Measurements from ENCODE around the gene SF3B6. TPM values are rescaled to one million over a fixed set of nuclear protein-coding genes. Genes with fewer than 3 reads are reported as not detected.

SF3B6 gene
- total RNA-seq, 1 donor from 2014 or later = 105 TPM

DNA sequence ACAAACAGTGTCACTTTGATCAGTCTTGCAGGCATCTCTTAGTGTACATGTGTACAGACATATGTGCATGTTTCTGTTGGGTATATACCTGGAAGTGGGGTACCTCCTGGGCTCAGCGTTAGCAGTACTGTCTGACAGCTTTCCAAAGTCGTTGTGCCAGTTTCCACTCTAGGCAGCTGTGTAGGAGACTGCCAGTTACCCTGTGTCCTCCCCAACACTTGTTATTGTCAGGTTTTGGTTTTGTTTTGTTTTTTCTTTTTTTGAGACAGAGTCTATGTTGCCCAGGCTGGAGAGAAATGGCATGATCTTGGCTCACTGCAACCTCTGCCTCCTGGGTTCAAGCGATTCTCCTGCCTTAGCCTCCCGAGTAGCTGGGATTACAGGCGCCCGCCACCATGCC lies 20.4 kb downstream of the SF3B6 start:
- no peaks in the 10 kb centered on the region for H3K27me3 Mint-ChIP-seq (ENCODE audit: low read depth, unreplicated experiment)
- Histone ChIP-seq H2AFZ (ENCODE audit: low read depth, low read length) (no peak overlapping the region), H3K9ac (ENCODE audit: low read length) (no peak overlapping the region), H3K4me1 (ENCODE audit: insufficient read depth, low read length) (no peaks in the 10 kb centered on the region), H3K36me3 (ENCODE audit: insufficient read depth, low read length) (no peaks in the 10 kb centered on the region), H3K27ac (ENCODE audit: low read depth, low read length) (no peak overlapping the region), H3K27me3 (ENCODE audit: insufficient read depth, low read length) (no peaks in the 10 kb centered on the region), H4K20me1 (ENCODE audit: insufficient read depth, low read length) (no peaks in the 10 kb centered on the region), H3K4me2 (ENCODE audit: low read length) (no peak overlapping the region), H3K4me3 (ENCODE audit: insufficient read depth, low read depth, low read length) (no peak overlapping the region), H3K9me3 (ENCODE audit: insufficient read depth, low read depth, low read length) (no peaks in the 10 kb centered on the region), H3K79me2 (ENCODE audit: insufficient read depth, low read length) (no peaks in the 10 kb centered on the region)
- DNase-seq (ENCODE audit: low read depth) (no peak), FAIRE-seq (no peak)
- H3K4me3 Mint-ChIP-seq (ENCODE audit: unreplicated experiment) = no peak overlapping the region
- H3K9me3 Mint-ChIP-seq (ENCODE audit: unreplicated experiment) = peaks cover 2% of the 10 kb centered on the region
- H3K4me1 Mint-ChIP-seq (ENCODE audit: low read depth, unreplicated experiment) = no peaks in the 10 kb centered on the region
- H3K36me3 Mint-ChIP-seq (ENCODE audit: low read depth, unreplicated experiment) = peaks cover 6% of the 10 kb centered on the region
- TF ChIP-seq, protein P1, sequence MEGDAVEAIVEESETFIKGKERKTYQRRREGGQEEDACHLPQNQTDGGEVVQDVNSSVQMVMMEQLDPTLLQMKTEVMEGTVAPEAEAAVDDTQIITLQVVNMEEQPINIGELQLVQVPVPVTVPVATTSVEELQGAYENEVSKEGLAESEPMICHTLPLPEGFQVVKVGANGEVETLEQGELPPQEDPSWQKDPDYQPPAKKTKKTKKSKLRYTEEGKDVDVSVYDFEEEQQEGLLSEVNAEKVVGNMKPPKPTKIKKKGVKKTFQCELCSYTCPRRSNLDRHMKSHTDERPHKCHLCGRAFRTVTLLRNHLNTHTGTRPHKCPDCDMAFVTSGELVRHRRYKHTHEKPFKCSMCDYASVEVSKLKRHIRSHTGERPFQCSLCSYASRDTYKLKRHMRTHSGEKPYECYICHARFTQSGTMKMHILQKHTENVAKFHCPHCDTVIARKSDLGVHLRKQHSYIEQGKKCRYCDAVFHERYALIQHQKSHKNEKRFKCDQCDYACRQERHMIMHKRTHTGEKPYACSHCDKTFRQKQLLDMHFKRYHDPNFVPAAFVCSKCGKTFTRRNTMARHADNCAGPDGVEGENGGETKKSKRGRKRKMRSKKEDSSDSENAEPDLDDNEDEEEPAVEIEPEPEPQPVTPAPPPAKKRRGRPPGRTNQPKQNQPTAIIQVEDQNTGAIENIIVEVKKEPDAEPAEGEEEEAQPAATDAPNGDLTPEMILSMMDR (IDR thresholded peaks at IDR 0.05; ENCODE audit: insufficient read depth, low read depth, low read length) = no peak
- no peak for TF ChIP-seq EZH2 (IDR thresholded peaks at IDR 0.05; ENCODE audit: insufficient read depth, low read length)
- no peak overlapping the region for H3K27ac Mint-ChIP-seq (ENCODE audit: unreplicated experiment)

DNA sequence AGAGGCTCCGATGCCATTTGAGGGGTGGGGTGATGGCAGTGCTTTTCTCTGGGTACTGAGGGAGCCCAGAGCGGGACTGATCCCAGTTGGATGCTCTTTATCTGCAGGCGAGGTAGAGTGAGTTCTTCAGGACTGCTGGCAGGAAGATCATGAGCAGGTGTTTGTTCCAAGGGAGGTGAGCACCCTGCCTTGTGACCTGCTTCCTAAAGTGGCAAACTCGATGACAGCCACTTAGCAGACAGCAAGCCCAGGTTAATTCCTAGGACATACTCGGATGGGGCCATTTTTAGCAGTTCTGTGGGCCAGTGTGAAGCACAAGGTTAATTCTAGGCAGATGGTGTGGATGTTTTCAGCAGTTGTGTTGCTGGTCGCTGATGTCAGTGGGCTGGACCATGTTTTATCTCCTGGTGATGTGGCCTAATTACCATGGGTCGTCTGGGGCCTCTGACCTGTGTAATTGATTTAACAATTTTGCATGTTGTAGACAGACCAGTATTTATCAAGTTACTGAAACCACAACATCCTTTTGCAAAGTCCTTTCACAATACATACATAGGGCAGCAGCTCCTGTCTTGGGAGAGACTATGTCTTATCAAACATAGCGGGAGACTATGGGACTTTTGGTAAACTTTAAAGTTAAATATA lies 21.6 kb downstream of the SF3B6 start:
- H3K9ac ChIP-seq (ENCODE audit: low read length) = no peak overlapping the region
- no peaks in the 10 kb centered on the region for H4K20me1 ChIP-seq (ENCODE audit: insufficient read depth, low read length)
- H3K27me3 ChIP-seq (ENCODE audit: insufficient read depth, low read length) = no peaks in the 10 kb centered on the region
- Mint-ChIP-seq H3K27ac (ENCODE audit: unreplicated experiment) (no peak overlapping the region), H3K9me3 (ENCODE audit: unreplicated experiment) (no peaks in the 10 kb centered on the region), H3K4me3 (ENCODE audit: unreplicated experiment) (no peak overlapping the region), H3K4me1 (ENCODE audit: low read depth, unreplicated experiment) (no peaks in the 10 kb centered on the region), H3K27me3 (ENCODE audit: low read depth, unreplicated experiment) (no peaks in the 10 kb centered on the region), H3K36me3 (ENCODE audit: low read depth, unreplicated experiment) (peaks cover 6% of the 10 kb centered on the region)
- H2AFZ ChIP-seq (ENCODE audit: low read depth, low read length) = no peak overlapping the region
- no peaks in the 10 kb centered on the region for H3K79me2 ChIP-seq (ENCODE audit: insufficient read depth, low read length)
- no peak overlapping the region for H3K27ac ChIP-seq (ENCODE audit: low read depth, low read length)
- no peak overlapping the region for H3K4me2 ChIP-seq (ENCODE audit: low read length)
- no peaks in the 10 kb centered on the region for H3K9me3 ChIP-seq (ENCODE audit: insufficient read depth, low read depth, low read length)
- FAIRE-seq = no peak
- no peaks in the 10 kb centered on the region for H3K4me1 ChIP-seq (ENCODE audit: insufficient read depth, low read length)
- no peak overlapping the region for H3K4me3 ChIP-seq (ENCODE audit: insufficient read depth, low read depth, low read length)
- no peaks in the 10 kb centered on the region for H3K36me3 ChIP-seq (ENCODE audit: insufficient read depth, low read length)
- no peak for DNase-seq (ENCODE audit: low read depth)
- TF ChIP-seq, protein P1 (IDR thresholded peaks at IDR 0.05; ENCODE audit: insufficient read depth, low read depth, low read length) = no peak
- no peak for TF ChIP-seq EZH2 (IDR thresholded peaks at IDR 0.05; ENCODE audit: insufficient read depth, low read length)

DNA sequence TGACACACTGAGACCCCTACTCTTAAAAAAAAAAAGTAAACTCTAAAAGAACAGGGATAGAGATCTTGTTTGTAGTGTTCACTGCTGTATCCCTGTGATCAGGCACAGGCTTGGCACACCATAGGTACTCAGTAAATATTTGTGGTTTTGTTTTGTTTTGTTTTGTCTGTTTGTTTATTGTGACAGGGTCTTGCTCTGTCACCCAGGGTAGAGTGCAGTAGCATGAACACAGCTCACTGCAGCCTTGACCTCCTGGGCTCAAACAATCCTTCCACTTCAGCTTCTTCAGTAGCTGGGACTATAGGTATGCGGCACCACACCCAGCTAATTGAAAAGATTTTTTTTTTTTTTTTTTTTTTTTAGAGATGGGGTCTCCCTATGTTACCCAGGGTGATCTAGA lies 23.2 kb downstream of the SF3B6 start:
- H3K4me3 ChIP-seq (ENCODE audit: insufficient read depth, low read depth, low read length) = no peak overlapping the region
- H3K36me3 ChIP-seq (ENCODE audit: insufficient read depth, low read length) = no peaks in the 10 kb centered on the region
- no peak overlapping the region for H2AFZ ChIP-seq (ENCODE audit: low read depth, low read length)
- Mint-ChIP-seq H3K4me3 (ENCODE audit: unreplicated experiment) (no peak overlapping the region), H3K36me3 (ENCODE audit: low read depth, unreplicated experiment) (peaks cover 6% of the 10 kb centered on the region), H3K27ac (ENCODE audit: unreplicated experiment) (no peak overlapping the region), H3K4me1 (ENCODE audit: low read depth, unreplicated experiment) (no peaks in the 10 kb centered on the region), H3K27me3 (ENCODE audit: low read depth, unreplicated experiment) (no peaks in the 10 kb centered on the region), H3K9me3 (ENCODE audit: unreplicated experiment) (no peaks in the 10 kb centered on the region)
- no peaks in the 10 kb centered on the region for H3K9me3 ChIP-seq (ENCODE audit: insufficient read depth, low read depth, low read length)
- no peak for TF ChIP-seq EZH2 (IDR thresholded peaks at IDR 0.05; ENCODE audit: insufficient read depth, low read length)
- TF ChIP-seq, protein P1 (IDR thresholded peaks at IDR 0.05; ENCODE audit: insufficient read depth, low read depth, low read length) = no peak
- no peaks in the 10 kb centered on the region for H3K79me2 ChIP-seq (ENCODE audit: insufficient read depth, low read length)
- no peak overlapping the region for H3K27ac ChIP-seq (ENCODE audit: low read depth, low read length)
- FAIRE-seq (no peak), DNase-seq (ENCODE audit: low read depth) (no peak)
- no peak overlapping the region for H3K4me2 ChIP-seq (ENCODE audit: low read length)
- H3K4me1 ChIP-seq (ENCODE audit: insufficient read depth, low read length) = peaks cover 7% of the 10 kb centered on the region
- H3K9ac ChIP-seq (ENCODE audit: low read length) = no peak overlapping the region
- H4K20me1 ChIP-seq (ENCODE audit: insufficient read depth, low read length) = no peaks in the 10 kb centered on the region
- no peaks in the 10 kb centered on the region for H3K27me3 ChIP-seq (ENCODE audit: insufficient read depth, low read length)

Data from astrocyte (in vitro differentiated cells and primary cell).